Activated CD4-positive, CD25-positive, alpha-beta regulatory T cell treated with anti-CD3 and anti-CD28 coated beads, Interleukin-2, amount 50 U/mL, for 24 hours (primary cell): ENCODE measurements around the gene FRMD1.
"Not testable (repeated sequence)": the region's sequence is repeated elsewhere in the genome, so short reads cannot be mapped to it uniquely, and the experiment has no call there.

Experiments used
- ATAC-seq, 2 donors: fragments of 150-1000 bp; cut with Tn5 transposase; one replicate each; pipeline ENCODE4 v1.10.0; 2021; ENCODE audit warnings: mild to moderate bottlenecking in 1 of 2, moderate library complexity in 1 of 2

Gene FRMD1

DNA sequence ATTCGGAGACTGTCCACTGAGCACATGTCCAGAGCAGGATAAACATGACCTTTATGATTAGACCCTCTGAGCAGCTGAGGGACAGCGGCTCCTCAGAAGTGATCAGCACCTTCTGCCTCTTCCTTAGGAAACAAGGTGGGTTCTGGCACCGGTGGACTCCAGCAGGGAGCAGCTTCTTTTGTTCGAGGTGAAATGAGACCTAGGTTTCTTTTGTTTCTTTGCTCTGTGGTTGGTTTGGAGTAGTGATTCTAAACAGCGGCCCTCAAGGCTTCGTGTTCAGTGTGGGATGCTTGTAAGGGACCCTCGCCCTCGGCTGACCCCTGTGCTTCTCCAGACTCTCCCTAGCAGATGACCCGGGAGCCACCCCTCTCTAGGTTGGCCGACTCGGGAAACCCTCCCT lies 14.6 kb upstream of the FRMD1 start:
- ATAC-seq: no peak

- ATAC-seq: no peak
These were observed 14.1 kb upstream of the FRMD1 start for GRCh38 chr6:168093071-168093505.

GRCh38 chr6:168092541-168092940 lies 13.5 kb upstream of the FRMD1 start:
- ATAC-seq: no peak

DNA sequence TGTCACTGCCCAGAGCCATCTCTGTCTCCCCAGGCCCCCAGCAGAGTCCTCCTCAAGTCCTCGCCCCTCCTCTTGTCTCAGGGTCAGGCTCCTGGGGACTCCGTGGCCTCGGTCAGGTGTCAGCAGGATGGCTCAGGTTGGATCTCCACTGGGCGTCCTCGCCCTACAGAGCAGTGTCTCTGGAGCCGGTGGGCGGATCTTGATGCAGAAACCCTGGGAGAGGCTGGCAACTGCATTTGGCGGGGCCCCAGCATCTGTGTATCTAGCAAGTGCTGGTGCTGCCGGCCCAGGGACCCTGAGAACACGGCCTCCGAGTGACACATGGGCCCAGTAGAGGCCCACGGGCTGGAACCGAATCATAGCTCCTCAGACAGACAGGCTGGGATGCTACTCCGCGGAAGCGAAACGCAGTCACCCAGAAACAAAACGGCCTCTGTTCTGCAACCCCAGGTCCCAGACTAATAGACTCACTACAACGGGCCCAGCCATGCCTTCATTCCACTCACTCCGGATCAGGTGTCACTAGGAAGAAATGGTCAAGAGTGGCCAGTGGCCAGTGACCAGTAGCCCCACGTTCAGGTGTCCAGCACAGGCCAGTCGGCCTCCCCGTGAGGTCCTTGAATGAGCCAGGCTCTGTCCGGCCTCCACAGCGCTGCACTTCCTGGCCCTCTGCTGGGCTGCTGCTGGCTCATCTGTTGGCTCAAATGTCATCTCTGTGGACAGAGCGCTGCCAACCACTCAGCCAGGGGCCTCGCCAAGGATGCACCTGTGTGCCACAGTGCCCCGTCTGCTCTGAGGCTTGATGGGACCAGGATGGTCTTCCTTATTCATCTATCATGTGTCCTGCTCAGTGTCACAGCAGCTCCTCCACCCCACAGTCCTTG lies 12.6 kb upstream of the FRMD1 start:
- ATAC-seq: no peak

DNA sequence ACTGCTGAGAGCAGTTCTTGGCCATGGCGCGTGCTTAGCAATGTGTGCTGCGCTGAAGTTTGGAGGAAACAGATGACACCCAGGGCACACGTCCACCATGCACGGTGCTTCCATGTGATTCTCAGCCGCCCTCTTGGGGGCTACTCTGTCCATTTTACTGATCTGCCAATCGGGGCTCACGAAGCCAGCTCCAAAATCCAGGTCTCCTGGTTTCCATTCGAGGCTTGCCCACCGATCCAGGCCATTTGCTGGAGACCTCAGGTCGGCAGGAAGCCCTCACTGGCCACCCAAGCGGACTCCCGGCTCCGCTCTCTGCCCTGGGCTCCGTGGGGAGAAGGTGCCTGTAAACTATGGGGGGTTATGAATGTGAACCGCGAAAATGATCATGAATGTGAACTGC lies 11.7 kb upstream of the FRMD1 start:
- ATAC-seq: no peak

DNA sequence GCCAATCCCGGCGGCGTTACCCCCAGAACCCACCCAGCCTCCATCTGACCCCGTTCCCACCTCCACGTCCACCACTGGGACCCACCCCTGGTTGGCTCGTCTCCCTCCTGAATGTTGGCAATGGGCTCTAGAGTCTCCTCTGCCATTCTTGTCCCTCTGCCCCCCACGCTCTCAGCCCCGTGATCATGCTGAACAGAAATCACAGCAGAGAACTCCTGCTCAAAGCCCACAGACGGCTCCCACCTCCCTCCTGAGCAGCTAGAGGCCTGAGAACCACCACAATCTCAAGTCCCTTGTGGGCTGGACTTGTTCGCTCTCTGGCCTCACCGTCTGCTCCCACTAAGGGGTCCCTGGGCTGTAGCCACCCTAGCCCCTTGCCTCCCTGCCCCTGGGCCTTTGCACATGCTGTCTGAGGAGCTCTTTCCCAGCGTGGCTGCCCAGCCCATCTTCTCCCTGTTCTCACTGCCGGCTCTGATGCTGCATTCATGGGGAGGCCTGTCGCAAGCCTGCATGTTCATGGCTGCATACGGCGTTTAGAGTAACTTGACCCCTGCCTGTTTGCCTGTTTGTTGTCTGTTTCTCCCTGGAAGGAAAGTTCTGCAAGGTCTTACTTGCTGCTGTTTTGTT lies 11.2 kb upstream of the FRMD1 start:
- no peak for ATAC-seq

DNA sequence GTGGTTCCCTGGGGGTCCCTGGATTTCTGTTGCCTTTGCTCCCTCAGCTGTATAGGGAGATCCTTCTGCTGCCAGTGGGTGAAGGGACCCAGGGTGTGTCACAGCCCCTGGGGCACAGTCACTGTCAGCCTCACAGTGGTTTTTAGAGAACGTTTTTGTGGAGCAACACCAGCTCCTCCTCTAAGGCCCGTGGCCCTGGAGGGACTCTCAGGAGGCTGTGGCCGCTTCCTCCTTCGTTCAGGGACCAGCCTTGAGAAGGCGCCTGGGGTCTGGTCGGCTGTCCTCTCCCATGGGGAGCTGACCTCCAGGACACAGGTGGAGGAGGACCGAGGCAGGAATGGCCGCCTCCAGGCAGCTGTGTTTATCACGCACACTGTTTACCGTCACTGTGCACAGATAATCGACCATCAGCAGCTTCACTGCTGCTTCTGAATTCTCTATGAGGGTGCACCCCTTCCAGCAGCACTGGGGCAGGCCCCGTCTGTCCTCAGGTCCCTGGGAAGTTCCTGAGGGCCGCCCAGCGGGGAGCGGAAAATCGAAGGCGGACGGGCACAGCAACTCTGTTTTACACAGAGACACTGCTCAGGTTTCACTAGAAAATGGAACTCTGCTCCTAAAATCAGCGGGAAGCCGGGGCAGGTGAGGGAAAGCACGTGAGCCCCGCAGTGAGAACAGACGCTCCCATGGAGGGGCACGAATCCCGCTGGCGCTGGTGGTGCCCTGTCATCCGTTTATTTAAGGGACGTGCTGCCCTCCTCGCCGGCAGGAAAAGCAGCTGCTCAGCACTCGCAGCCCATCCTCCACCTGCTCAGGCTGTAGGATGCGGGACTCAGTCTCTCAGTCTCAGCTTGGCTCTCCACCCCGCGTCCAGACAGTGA lies 10.4 kb upstream of the FRMD1 start:
- ATAC-seq: no peak

GRCh38 chr6:168088161-168089053 lies 9.4 kb upstream of the FRMD1 start:
- no peak for ATAC-seq

- ATAC-seq: no peak
These were observed 8.6 kb upstream of the FRMD1 start for GRCh38 chr6:168087436-168088160.

DNA sequence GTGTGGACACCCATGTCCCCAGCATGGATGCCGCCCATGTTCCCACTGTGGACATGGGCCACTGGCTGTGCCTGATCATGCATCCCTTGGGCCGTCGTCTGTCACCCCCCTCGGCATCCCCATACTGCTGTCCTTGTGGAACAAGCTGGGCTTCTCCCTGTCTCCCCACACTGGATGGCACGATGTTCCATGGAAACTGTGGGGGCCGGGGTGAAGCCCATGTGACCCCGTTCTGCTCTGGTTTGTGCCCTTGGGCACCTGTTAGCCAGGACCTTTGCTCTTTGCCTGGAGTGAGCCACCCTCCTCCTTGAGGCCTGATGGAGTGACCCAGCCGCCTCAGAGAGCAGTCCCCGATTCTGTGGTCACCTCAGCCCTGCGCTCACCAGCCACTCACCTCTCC lies 7.6 kb upstream of the FRMD1 start:
- ATAC-seq: no peak

- ATAC-seq: no peak
These were observed 7.1 kb upstream of the FRMD1 start for GRCh38 chr6:168086066-168086465.

DNA sequence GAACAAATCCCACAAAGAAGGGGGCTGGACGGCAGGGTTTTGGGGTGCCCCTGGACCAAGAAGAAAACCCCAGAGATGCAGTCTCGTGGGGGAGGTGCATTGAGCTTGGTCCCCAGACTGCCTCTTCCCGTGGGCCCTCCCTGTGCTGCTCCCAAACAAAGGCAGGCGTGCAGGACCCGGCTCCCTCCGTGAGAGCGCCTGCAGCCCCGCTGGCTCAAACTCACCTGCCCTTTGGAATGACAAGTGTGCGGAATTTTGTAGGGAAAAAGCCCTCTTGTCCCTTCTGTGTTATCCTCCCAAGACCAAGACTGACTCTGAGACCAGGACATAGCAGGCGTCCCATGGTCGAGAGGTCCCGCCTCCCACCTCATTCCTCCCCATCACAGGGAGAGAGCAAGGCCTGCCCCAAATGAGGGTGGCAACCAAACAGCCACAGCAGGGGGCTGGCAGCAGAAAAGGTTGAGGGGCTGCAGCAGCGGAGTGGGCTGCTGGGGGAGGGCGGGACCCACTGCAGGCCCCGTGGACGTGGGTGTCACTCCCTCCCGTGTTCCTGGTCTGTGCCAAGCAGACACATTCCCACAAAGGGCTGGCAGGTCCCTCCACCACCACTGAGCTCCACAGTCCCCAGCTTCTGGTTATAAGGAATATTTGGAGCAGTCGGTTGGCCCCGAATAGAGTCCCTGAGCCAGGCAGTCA lies 5.6 kb upstream of the FRMD1 start:
- ATAC-seq: no peak

GRCh38 chr6:168083514-168083885 lies 4.5 kb upstream of the FRMD1 start:
- ATAC-seq: no peak

DNA sequence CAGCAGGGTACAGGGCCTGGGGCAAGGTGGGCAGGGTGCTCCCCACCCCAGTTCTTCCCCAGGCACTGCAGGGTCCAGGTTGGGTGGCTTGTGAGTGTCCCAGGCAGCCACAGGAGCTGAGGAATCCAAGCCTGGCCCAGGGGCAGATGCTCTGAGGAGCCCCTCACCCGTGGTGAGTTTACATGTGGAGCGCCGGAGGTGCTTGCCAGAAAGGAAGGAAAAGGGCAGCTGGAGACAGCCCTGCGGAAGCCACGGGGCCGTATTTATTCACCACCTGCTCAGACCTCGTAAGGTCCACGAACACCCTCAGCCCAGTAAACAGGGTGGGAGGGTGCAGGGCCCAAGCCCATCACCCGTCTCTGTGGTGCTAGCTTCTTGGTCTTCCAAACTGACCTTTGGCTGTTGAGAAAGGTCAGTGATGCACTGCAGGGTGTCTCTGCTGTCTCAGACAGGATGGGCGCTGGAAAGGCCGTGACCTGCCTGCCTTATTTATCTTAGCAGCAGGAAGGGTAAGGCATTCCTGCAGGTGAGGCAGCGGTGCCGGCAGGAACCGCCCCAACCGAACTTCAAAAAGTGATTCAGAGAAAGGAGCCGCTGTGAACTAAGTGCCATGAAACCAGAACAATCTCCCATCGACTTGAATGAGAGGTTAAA lies 4.0 kb upstream of the FRMD1 start:
- no peak for ATAC-seq

- ATAC-seq: no peak
These were observed 3.0 kb upstream of the FRMD1 start for GRCh38 chr6:168081858-168082546.

- no peak for ATAC-seq
These were observed 1.5 kb upstream of the FRMD1 start for GRCh38 chr6:168080393-168081077.

DNA sequence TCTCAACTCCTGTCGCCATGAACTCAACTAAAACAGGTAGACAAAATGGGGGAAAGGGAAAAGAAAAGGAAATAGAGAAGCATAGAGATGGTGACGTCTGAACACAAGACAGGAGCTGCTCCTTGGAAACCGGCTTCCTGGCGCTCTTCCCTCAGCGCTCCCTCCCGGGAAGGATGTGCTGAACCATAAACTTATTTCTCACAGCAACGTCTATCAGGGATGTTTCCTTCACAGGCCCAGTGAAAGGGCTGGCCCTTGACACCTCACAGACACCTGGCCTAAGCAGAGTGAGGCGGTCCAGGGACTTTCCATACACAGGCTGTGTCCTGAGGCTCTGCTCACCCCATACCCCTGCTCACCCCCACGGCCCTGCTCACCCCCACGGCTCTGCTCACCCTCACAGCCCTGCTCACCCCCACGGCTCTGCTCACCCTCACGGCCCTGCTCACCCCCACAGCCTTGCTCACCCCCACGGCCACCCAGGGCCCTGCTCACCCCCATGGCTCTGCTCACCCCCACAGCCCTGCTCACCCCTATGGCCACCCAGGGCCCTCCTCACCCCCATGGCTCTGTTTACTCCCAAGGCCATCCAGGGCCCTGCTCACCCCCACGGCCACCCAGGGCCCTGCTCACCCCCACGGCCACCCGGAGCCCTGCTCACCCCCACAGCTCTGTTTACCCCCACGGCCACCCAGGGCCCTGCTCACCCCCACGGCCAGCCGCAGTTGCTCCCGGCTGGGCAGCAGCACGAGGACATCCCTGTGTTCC lies 653 bp downstream of the FRMD1 start:
- ATAC-seq: no peak

DNA sequence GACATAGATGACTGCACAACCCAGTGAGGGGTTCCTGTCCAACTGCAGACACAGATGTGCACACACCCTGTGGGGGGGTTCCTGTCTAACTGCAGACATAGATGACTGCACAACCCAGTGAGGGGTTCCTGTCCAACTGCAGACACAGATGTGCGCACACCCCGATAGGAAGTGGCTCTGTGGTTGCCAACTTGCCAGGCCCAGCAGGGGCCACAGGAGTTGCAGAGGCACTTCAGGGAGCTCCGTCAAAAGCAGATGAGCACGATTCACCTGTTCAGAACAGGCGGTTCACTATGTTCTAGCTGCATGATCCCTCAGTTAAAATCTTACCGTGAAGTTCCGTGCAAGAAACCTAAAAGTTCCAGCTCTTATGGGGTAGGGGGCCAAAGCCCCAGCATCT lies 1.6 kb downstream of the FRMD1 start:
- not testable (repeated sequence) for ATAC-seq
